GM10847 (cell line): ENCODE measurements around the gene TNFAIP3.

Experiments used
- POLR2A ChIP-seq: IDR thresholded peaks from 2 replicates; pipeline ENCODE4 v1.6.1; 2011; ENCODE audit not compliant: insufficient read length; ENCODE audit errors: extremely low read depth

The TNFAIP3 gene

GRCh38 chr6:137866914-137867684, at the start of gene TNFAIP3:
TNFAIP3 (plus strand) TSS chr6:137867259; CDS start chr6:137871228, 3,969 bp downstream.
- peak; percentile 96 for TF ChIP-seq POLR2A

GRCh38 chr6:137818440-137818839, 48.6 kb upstream of the TNFAIP3 start:
- no peak for TF ChIP-seq POLR2A

- TF ChIP-seq POLR2A = no peak
These were observed 47.3 kb upstream of the TNFAIP3 start for GRCh38 chr6:137819740-137820139.

- TF ChIP-seq POLR2A = no peak
These were observed 46.6 kb upstream of the TNFAIP3 start for GRCh38 chr6:137820425-137820824.

- no peak for TF ChIP-seq POLR2A
These were observed 46.1 kb upstream of the TNFAIP3 start for GRCh38 chr6:137820952-137821351.

- TF ChIP-seq POLR2A = no peak
These were observed 45.6 kb upstream of the TNFAIP3 start for GRCh38 chr6:137821491-137821890.

- no peak for TF ChIP-seq POLR2A
These were observed 43.1 kb upstream of the TNFAIP3 start for GRCh38 chr6:137823826-137824555.

- no peak for TF ChIP-seq POLR2A
These were observed 42.5 kb upstream of the TNFAIP3 start for GRCh38 chr6:137824556-137824879.

GRCh38 chr6:137824896-137825295, 42.2 kb upstream of the TNFAIP3 start:
- TF ChIP-seq POLR2A = no peak

- TF ChIP-seq POLR2A = no peak
These were observed 39.6 kb upstream of the TNFAIP3 start for GRCh38 chr6:137827411-137827940.

GRCh38 chr6:137827977-137828810, 38.9 kb upstream of the TNFAIP3 start:
- TF ChIP-seq POLR2A = no peak

- no peak for TF ChIP-seq POLR2A
These were observed 37.4 kb upstream of the TNFAIP3 start for GRCh38 chr6:137829641-137830083.

GRCh38 chr6:137830511-137830911, 36.5 kb upstream of the TNFAIP3 start:
- no peak for TF ChIP-seq POLR2A

- TF ChIP-seq POLR2A = no peak
These were observed 34.9 kb upstream of the TNFAIP3 start for GRCh38 chr6:137832110-137832509.

GRCh38 chr6:137834508-137834907, 32.6 kb upstream of the TNFAIP3 start:
- TF ChIP-seq POLR2A = no peak

- TF ChIP-seq POLR2A = no peak
These were observed 30.3 kb upstream of the TNFAIP3 start for GRCh38 chr6:137836788-137837187.

GRCh38 chr6:137839076-137839475, 28.0 kb upstream of the TNFAIP3 start:
- no peak for TF ChIP-seq POLR2A
